GM21360 (cell line): Measurements from ENCODE around the gene TAF11L9.
"Not testable (repeated sequence)": the region's sequence is repeated elsewhere in the genome, so short reads cannot be mapped to it uniquely, and the experiment has no call there.

Source experiments
- ATAC-seq: cut with Tn5 transposase; IDR thresholded peaks from one replicate; pipeline ENCODE4 v1.9.1; 2021; ENCODE audit warnings: mild to moderate bottlenecking, moderate library complexity; ENCODE audit not compliant: unreplicated experiment

TAF11L9 gene

GRCh38 chr5:17594255-17594654, at the start of gene TAF11L9:
TSS of gene TAF11L9 (minus strand) at chr5:17594394.
- not testable (repeated sequence) for ATAC-seq

DNA sequence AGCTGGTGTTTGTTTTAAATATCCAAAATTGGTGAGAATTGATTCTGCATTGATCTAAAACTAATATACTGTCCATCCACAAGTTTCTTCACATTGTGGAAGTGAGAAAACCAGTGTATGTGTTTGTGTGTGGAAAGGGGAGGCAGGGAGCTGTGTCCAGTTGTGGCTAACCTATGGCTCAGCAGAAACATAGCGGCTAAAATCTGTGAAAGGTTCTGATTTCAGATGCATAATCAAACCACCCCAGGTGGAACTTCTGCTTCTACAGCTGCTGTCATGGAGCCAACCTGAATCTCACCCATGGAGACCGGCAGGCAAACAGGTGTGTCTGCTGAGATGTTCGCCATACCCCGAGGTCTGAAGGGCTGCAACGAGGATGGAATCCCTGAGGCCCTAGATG, 40.0 kb upstream of the TAF11L9 start, which contains the start of gene TAF11L14:
Gene TAF11L14, plus strand, starts transcription at position 301 of the 400 bp plus-strand sequence.
- no peak for ATAC-seq

- ATAC-seq, result not testable (repeated sequence)
Measured at GRCh38 chr5:17631788-17632187, 37.6 kb upstream of the TAF11L9 start, which contains the start of gene TAF11L13. TSS of gene TAF11L13 (plus strand) at chr5:17632088.

GRCh38 chr5:17625686-17626085, 31.5 kb upstream of the TAF11L9 start:
- no peak for ATAC-seq

GRCh38 chr5:17620627-17621026, 26.4 kb upstream of the TAF11L9 start:
- no peak for ATAC-seq

DNA sequence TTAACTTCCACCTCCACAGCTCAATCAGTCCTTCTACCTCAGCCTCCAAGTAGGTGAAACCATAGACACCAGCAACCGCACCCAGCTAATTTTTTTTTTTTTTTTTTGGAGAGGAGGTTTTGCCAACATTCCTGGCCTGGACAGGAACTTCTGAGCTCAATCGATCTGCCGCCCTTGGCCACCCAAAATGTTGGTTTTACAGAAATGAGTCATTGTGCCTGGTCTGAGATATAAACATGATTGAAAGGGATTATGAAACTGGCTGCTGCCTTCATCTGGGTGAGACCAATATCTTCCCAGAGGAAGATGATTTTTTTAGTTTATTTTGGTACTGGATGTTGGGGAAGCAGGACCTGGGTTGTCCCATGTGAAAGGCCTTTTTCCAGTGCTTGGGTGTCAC, 25.2 kb upstream of the TAF11L9 start:
- no peak for ATAC-seq

DNA sequence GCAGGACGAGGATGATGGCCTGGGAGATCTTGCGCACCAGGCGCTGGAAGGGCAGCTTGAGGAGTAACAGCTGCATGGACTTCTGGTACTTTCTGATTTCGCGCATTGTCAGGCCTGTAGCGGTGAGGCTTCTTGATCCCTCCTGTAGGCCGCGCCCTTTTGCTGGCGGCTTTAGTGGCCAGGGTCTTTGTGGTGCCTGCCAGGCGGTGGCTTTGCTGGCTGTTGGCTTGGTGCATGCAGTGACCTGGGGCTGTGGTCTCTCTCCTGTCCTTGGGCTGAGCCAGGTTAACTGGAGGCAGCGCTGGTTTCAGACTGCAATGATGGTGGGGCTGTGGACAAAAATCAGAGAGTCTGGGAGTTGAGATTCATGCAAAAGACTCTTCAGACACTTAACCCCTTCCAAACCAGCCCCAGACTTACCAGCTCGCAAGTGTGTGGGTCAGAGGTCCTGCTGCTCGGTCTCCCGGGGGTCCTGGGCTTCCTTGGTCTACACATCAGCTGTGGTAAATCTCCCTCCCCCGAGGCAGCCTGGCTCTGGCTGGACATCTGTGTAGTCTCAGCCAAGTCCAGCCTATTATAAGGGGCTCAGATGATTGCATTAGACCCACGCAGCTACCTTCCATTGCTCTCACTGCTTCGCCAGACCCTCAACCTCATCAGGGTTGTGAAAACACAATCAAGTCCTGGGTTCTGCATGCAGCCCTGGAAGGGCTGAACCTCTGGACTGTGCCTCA, 20.8 kb upstream of the TAF11L9 start:
- ATAC-seq, result no peak

GRCh38 chr5:17610092-17610491, 15.9 kb upstream of the TAF11L9 start, which contains the start of gene TAF11L12:
TSS of gene TAF11L12 (plus strand) at chr5:17610392.
- not testable (repeated sequence) for ATAC-seq

DNA sequence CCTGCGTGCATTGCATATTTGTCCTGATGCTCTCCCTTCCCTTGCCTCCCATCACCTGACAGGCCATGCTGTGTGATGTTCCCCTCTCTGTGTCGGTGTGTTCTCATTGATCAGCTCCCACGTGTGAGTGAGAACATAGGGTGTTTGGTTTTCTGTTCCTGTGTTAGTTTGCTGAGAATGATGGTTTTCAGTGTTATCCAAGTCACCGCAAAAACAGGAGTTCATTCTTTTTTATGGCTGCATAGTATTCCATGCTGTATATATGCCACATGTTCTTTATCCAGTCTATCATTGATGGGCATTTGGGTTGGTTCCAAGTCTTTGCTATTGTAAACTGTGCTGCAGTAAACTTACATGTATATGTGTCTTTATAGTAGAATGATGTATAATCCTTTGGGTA, 13.3 kb upstream of the TAF11L9 start:
- not testable (repeated sequence) for ATAC-seq

GRCh38 chr5:17604951-17605350, 10.8 kb upstream of the TAF11L9 start:
- ATAC-seq, result no peak

DNA sequence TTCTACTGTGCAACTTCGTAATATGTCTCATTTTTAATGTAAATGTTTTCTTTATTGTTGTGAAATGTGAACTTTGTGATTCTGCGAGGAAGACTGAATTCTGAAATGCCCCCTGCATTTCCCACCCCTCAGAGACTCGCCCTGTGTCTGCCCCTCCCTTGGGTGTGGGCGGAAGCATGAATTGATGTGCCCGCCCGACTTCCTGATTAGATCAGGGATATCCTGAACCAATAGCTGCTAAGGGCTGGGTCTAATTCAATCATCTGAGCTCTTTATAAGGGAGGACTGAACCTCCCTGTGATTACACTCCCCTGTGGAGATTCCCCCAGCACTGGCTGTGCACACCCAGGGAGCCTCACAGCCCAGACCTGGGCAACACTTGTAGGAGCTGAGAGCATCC, 9.7 kb upstream of the TAF11L9 start, which contains the start of gene TAF11L11:
Gene TAF11L11, plus strand, starts transcription at position 304 of the 400 bp plus-strand sequence.
- ATAC-seq, result not testable (repeated sequence)

DNA sequence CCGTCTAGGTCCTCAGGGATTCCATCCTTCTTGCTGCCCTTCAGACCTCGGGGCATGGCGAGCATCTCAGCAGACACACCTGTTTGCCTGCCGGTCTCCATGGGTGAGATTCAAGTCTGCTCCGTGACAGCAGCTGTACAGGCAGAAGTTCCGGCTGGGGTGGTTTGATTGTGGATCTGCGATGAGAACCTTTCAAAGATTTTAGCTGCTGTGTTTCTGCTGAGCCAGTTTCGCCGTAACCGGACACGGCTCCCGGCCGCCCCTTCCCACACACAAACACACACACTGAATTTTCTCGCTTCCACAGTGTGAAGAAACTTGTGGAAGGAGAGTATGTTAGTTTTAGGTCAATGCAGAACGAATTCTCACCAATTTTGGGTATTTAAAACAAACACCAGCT, 3.5 kb upstream of the TAF11L9 start, which contains the start of gene TAF11L10:
Gene TAF11L10, minus strand, starts transcription at position 101 of the 400 bp plus-strand sequence.
- ATAC-seq, result not testable (repeated sequence)

DNA sequence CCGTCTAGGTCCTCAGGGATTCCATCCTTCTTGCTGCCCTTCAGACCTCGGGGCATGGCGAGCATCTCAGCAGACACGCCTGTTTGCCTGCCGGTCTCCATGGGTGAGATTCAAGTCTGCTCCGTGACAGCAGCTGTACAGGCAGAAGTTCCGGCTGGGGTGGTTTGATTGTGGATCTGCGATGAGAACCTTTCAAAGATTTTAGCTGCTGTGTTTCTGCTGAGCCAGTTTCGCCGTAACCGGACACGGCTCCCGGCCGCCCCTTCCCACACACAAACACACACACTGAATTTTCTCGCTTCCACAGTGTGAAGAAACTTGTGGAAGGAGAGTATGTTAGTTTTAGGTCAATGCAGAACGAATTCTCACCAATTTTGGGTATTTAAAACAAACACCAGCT, 3.3 kb downstream of the TAF11L9 start, which contains the start of gene TAF11L8:
Gene TAF11L8, minus strand, starts transcription at position 101 of the 400 bp plus-strand sequence.
- ATAC-seq, result not testable (repeated sequence)

DNA sequence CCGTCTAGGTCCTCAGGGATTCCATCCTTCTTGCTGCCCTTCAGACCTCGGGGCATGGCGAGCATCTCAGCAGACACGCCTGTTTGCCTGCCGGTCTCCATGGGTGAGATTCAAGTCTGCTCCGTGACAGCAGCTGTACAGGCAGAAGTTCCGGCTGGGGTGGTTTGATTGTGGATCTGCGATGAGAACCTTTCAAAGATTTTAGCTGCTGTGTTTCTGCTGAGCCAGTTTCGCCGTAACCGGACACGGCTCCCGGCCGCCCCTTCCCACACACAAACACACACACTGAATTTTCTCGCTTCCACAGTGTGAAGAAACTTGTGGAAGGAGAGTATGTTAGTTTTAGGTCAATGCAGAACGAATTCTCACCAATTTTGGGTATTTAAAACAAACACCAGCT, 8.5 kb downstream of the TAF11L9 start, which contains the start of gene TAF11L7:
Gene TAF11L7, minus strand, starts transcription at position 101 of the 400 bp plus-strand sequence.
- not testable (repeated sequence) for ATAC-seq
